HepG2 (cell line): ENCODE results near the gene OAT. TPM values are rescaled to one million over a fixed set of nuclear protein-coding genes. Genes with fewer than 3 reads are reported as not detected.
A peak's percentile ranks its signal among the peaks of the same experiment; 100 is the strongest.

ENCODE experiments used
- HOXD1 ChIP-seq: sonication (generic); formaldehyde crosslinking; IDR thresholded peaks from 2 replicates; pipeline ENCODE4 v1.5.0; 2020; ENCODE audit warnings: missing genetic modification reagents
- polyA plus RNA-seq, 8 experiments: library from polyadenylated mRNA; depleted of rRNA in 3 of 8; stranded (reverse) in 7 of 8; unstranded in 1 of 8; fragments of >200 nt; fragmentation: Illumina TruSeq in 4 of 8; extraction: Trizol in 4 of 8; gene quantifications; 2 replicates each; pipeline versions ENCODE4 v1.2.1 to v1.2.3, GENCODE V29; 2011 to 2016; ENCODE audit warnings: low read depth in 4 of 8, missing spikeins in 1 of 8, mixed read lengths in 1 of 8; ENCODE audit not compliant: insufficient read depth in 1 of 8
- total RNA-seq, 5 experiments: library from RNA; depleted of rRNA; stranded (reverse); fragments of >200 nt; fragmentation: Illumina TruSeq; extraction: Trizol; gene quantifications; 2 replicates each; pipeline ENCODE4 v1.2.3, GENCODE V29; 2016; ENCODE audit warnings: low read depth in 1 of 5
- TF ChIP-seq, protein P1 (sequence below): sonication (generic); formaldehyde crosslinking; IDR thresholded peaks from 2 replicates; pipeline ENCODE4 v1.4.0; 2020; ENCODE audit warnings: missing genetic modification reagents
- TF ChIP-seq, protein P2 (sequence below): sonication (generic); formaldehyde crosslinking; IDR thresholded peaks from 2 replicates; pipeline ENCODE4 v1.5.1; 2020; ENCODE audit warnings: mild to moderate bottlenecking, missing genetic modification reagents, moderate library complexity

The OAT gene
- total and polyA plus RNA-seq, 2 of the 13 experiments (the other 11 are each of a cell fraction or from before 2014, with no cell fraction given) = 87.8 to 96.7 TPM

DNA sequence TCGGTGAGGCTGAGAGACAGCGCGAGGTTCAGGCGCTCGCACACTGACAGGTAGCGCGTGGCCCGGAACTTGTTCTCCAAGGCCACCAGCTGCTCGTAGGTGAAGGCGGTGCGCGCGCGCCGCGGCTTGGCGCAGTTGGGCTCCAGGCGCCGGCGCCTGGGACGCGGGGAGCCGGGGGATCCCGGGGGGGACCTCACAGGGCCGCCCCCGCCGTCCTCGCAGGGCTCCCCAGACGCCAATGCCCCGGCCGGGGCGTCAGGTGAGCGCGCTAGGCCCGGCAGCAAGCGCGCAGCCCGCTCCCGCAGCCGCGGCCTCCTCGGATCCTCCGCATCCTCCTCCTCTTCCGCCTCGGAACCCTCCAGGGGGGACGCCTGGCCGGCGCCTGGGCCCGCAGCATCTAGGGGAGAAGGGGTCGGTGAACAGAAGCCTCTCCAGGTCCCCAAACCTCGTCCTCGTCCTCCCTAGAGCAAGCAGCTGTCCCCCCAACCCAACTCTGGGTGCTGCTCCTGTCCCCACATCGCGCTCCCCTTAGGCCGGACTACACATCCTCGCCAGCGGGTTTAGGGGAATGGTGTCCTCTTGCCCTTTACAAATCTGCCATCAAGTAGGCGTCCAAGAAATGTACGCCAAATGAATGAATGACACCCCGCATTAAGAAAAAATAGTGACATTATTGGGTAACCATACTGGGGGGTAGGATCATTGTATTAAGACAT lies 29.2 kb upstream of the OAT start (continued):
- TF ChIP-seq, protein P1, sequence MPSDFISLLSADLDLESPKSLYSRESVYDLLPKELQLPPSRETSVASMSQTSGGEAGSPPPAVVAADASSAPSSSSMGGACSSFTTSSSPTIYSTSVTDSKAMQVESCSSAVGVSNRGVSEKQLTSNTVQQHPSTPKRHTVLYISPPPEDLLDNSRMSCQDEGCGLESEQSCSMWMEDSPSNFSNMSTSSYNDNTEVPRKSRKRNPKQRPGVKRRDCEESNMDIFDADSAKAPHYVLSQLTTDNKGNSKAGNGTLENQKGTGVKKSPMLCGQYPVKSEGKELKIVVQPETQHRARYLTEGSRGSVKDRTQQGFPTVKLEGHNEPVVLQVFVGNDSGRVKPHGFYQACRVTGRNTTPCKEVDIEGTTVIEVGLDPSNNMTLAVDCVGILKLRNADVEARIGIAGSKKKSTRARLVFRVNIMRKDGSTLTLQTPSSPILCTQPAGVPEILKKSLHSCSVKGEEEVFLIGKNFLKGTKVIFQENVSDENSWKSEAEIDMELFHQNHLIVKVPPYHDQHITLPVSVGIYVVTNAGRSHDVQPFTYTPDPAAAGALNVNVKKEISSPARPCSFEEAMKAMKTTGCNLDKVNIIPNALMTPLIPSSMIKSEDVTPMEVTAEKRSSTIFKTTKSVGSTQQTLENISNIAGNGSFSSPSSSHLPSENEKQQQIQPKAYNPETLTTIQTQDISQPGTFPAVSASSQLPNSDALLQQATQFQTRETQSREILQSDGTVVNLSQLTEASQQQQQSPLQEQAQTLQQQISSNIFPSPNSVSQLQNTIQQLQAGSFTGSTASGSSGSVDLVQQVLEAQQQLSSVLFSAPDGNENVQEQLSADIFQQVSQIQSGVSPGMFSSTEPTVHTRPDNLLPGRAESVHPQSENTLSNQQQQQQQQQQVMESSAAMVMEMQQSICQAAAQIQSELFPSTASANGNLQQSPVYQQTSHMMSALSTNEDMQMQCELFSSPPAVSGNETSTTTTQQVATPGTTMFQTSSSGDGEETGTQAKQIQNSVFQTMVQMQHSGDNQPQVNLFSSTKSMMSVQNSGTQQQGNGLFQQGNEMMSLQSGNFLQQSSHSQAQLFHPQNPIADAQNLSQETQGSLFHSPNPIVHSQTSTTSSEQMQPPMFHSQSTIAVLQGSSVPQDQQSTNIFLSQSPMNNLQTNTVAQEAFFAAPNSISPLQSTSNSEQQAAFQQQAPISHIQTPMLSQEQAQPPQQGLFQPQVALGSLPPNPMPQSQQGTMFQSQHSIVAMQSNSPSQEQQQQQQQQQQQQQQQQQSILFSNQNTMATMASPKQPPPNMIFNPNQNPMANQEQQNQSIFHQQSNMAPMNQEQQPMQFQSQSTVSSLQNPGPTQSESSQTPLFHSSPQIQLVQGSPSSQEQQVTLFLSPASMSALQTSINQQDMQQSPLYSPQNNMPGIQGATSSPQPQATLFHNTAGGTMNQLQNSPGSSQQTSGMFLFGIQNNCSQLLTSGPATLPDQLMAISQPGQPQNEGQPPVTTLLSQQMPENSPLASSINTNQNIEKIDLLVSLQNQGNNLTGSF (CRISPR knock-in tag) = no peak
- TF ChIP-seq, protein P2, sequence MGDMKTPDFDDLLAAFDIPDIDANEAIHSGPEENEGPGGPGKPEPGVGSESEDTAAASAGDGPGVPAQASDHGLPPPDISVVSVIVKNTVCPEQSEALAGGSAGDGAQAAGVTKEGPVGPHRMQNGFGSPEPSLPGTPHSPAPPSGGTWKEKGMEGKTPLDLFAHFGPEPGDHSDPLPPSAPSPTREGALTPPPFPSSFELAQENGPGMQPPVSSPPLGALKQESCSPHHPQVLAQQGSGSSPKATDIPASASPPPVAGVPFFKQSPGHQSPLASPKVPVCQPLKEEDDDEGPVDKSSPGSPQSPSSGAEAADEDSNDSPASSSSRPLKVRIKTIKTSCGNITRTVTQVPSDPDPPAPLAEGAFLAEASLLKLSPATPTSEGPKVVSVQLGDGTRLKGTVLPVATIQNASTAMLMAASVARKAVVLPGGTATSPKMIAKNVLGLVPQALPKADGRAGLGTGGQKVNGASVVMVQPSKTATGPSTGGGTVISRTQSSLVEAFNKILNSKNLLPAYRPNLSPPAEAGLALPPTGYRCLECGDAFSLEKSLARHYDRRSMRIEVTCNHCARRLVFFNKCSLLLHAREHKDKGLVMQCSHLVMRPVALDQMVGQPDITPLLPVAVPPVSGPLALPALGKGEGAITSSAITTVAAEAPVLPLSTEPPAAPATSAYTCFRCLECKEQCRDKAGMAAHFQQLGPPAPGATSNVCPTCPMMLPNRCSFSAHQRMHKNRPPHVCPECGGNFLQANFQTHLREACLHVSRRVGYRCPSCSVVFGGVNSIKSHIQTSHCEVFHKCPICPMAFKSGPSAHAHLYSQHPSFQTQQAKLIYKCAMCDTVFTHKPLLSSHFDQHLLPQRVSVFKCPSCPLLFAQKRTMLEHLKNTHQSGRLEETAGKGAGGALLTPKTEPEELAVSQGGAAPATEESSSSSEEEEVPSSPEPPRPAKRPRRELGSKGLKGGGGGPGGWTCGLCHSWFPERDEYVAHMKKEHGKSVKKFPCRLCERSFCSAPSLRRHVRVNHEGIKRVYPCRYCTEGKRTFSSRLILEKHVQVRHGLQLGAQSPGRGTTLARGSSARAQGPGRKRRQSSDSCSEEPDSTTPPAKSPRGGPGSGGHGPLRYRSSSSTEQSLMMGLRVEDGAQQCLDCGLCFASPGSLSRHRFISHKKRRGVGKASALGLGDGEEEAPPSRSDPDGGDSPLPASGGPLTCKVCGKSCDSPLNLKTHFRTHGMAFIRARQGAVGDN (CRISPR knock-in tag) = peak; percentile 17; the same call in 1 of the 2 replicates
- no peak for TF ChIP-seq HOXD1 (CRISPR knock-in tag)
